Ishikawa (cell line): ENCODE data around the gene PDE4B.

Source experiments
- CEBPB ChIP-seq: IDR thresholded peaks from 2 replicates; pipeline ENCODE4 v1.6.1; 2012
- CREB1 ChIP-seq: IDR thresholded peaks from 2 replicates; pipeline ENCODE4 v1.6.1; 2012; ENCODE audit warnings: low read depth
- EGR1 ChIP-seq: IDR thresholded peaks from 2 replicates; pipeline ENCODE4 v1.6.1; 2012
- EP300 ChIP-seq: IDR thresholded peaks from 2 replicates; pipeline ENCODE4 v1.6.1; 2012; ENCODE audit warnings: borderline replicate concordance
- FOXM1 ChIP-seq: IDR thresholded peaks from 2 replicates; pipeline ENCODE4 v1.6.1; 2012; ENCODE audit warnings: low read depth, borderline replicate concordance
- MAX ChIP-seq: IDR thresholded peaks from 2 replicates; pipeline ENCODE4 v1.6.1; 2012
- NFIC ChIP-seq: IDR thresholded peaks from 2 replicates; pipeline ENCODE4 v1.6.1; 2012
- RAD21 ChIP-seq: IDR thresholded peaks from 2 replicates; pipeline ENCODE4 v1.6.1; 2012; ENCODE audit warnings: low read depth
- REST ChIP-seq: IDR thresholded peaks from 2 replicates; pipeline ENCODE4 v1.6.1; 2012; ENCODE audit warnings: low read depth, mild to moderate bottlenecking
- TAF1 ChIP-seq: IDR thresholded peaks from 2 replicates; pipeline ENCODE4 v1.6.1; 2012; ENCODE audit warnings: low read depth, mild to moderate bottlenecking
- TCF12 ChIP-seq: IDR thresholded peaks from 2 replicates; pipeline ENCODE4 v1.6.1; 2012; ENCODE audit warnings: low read depth
- USF1 ChIP-seq: IDR thresholded peaks from 2 replicates; pipeline ENCODE4 v1.6.1; 2012
- YY1 ChIP-seq: IDR thresholded peaks from 2 replicates; pipeline ENCODE4 v1.6.1; 2012; ENCODE audit warnings: low read depth
- ZBTB7A ChIP-seq: IDR thresholded peaks from 2 replicates; pipeline ENCODE4 v1.6.1; 2012; ENCODE audit warnings: low read depth

GRCh38 chr1:65846866-65847265 lies 54.2 kb downstream of the PDE4B start:
- TF ChIP-seq EP300 (no peak), TAF1 (no peak), CEBPB (no peak), CREB1 (no peak), ZBTB7A (no peak), FOXM1 (no peak), USF1 (no peak), TCF12 (no peak), YY1 (no peak), REST (no peak), EGR1 (no peak), MAX (no peak), RAD21 (no peak), NFIC (no peak)
